Measurements from ENCODE around the gene ITGAV.

ITGAV gene

GRCh38 chr2:186575856-186576255 is 14.0 kb upstream of the ITGAV start:
- FAIRE-seq, result no peak

GRCh38 chr2:186576614-186577013 is 13.2 kb upstream of the ITGAV start:
- FAIRE-seq, result no peak

GRCh38 chr2:186582698-186583097 is 7.2 kb upstream of the ITGAV start:
- FAIRE-seq, result no peak

GRCh38 chr2:186584053-186584452 is 5.8 kb upstream of the ITGAV start:
- no peak for FAIRE-seq

GRCh38 chr2:186588421-186588820 is 1.4 kb upstream of the ITGAV start:
- no peak for FAIRE-seq

GRCh38 chr2:186588940-186589611 is 780 bp upstream of the ITGAV start:
- peak; percentile 51 for FAIRE-seq

GRCh38 chr2:186590350-186590758 is 498 bp downstream of the ITGAV start:
- FAIRE-seq, result no peak

- FAIRE-seq, result peak; percentile 64
Observed at GRCh38 chr2:186590759-186591505, 1.1 kb downstream of the ITGAV start.

GRCh38 chr2:186591506-186591890 is 1.6 kb downstream of the ITGAV start:
- FAIRE-seq, result no peak

GRCh38 chr2:186592137-186592875 is 2.5 kb downstream of the ITGAV start:
- no peak for FAIRE-seq

- FAIRE-seq, result peak; percentile 17
Observed at GRCh38 chr2:186593523-186593922, 3.7 kb downstream of the ITGAV start.

GRCh38 chr2:186594001-186594722 is 4.3 kb downstream of the ITGAV start:
- no peak for FAIRE-seq

GRCh38 chr2:186595219-186595618 is 5.4 kb downstream of the ITGAV start:
- FAIRE-seq, result no peak

GRCh38 chr2:186599186-186599778 is 9.4 kb downstream of the ITGAV start:
- FAIRE-seq, result no peak

GRCh38 chr2:186603286-186603685 is 13.4 kb downstream of the ITGAV start:
- FAIRE-seq, result peak; percentile 68

- no peak for FAIRE-seq
Observed at GRCh38 chr2:186605041-186605440, 15.2 kb downstream of the ITGAV start.

GRCh38 chr2:186607660-186608324 is 17.9 kb downstream of the ITGAV start:
- FAIRE-seq, result no peak

- FAIRE-seq, result no peak
Observed at GRCh38 chr2:186610785-186611184, 20.9 kb downstream of the ITGAV start.

- FAIRE-seq, result no peak
Observed at GRCh38 chr2:186611526-186611925, 21.7 kb downstream of the ITGAV start.

GRCh38 chr2:186612026-186612425 is 22.2 kb downstream of the ITGAV start:
- FAIRE-seq, result peak; percentile 51

GRCh38 chr2:186612555-186613440 is 22.9 kb downstream of the ITGAV start:
- peak; percentile 5 for FAIRE-seq

Data from islet of Langerhans (tissue), 1 donor.